HUES64 (cell line): ENCODE data around the gene TMEM213.

Experiments
- H3K27ac ChIP-seq: 2 replicates; pipeline ENCODE4 v1.7.0; 2013; ENCODE audit warnings: low read depth, low read length, inconsistent platforms
- H3K27me3 ChIP-seq: 2 replicates; pipeline ENCODE4 v1.6.1; 2013; ENCODE audit warnings: mild to moderate bottlenecking, low read length; ENCODE audit not compliant: insufficient read depth
- H3K36me3 ChIP-seq: 2 replicates; pipeline ENCODE4 v1.6.1; 2013; ENCODE audit warnings: mild to moderate bottlenecking, low read length; ENCODE audit not compliant: insufficient read depth
- H3K4me1 ChIP-seq: 2 replicates; pipeline ENCODE4 v1.6.1; 2013; ENCODE audit warnings: mild to moderate bottlenecking, low read length, moderate library complexity; ENCODE audit not compliant: insufficient read depth
- H3K4me3 ChIP-seq: 2 replicates; pipeline ENCODE4 v1.5.1; 2013; ENCODE audit warnings: mild to moderate bottlenecking, low read length, moderate library complexity
- H3K9ac ChIP-seq: 2 replicates; pipeline ENCODE4 v1.6.1; 2013; ENCODE audit warnings: mild to moderate bottlenecking, low read depth, low read length
- H3K9me3 ChIP-seq: 2 replicates; pipeline ENCODE4 v1.6.1; 2013; ENCODE audit warnings: low read depth, low read length; ENCODE audit not compliant: insufficient read depth
- WGBS: fragments of 150-250, 120-280 bp; methylation state at CpG from one replicate; pipeline ENCODE4 v1.1.7; 2013; ENCODE audit warnings: missing lambda C conversion rate; 5-methylcytosine and 5-hydroxymethylcytosine counted together

Gene TMEM213

GRCh38 chr7:138843632-138844580 lies 46.1 kb downstream of the TMEM213 start:
- Histone ChIP-seq H3K36me3 (peaks cover 15% of the 10 kb centered on the region), H3K4me3 (no peak overlapping the region), H3K9ac (no peak overlapping the region), H3K9me3 (no peaks in the 10 kb centered on the region), H3K27me3 (no peaks in the 10 kb centered on the region), H3K27ac (no peak overlapping the region), H3K4me1 (peaks cover 9% of the 10 kb centered on the region; the same call in 1 of the 2 replicates)
- WGBS: 91% methylated on average over 19 of the region's 20 CpGs

- Histone ChIP-seq H3K4me3 (no peak overlapping the region), H3K4me1 (peaks cover 9% of the 10 kb centered on the region; the same call in 1 of the 2 replicates), H3K27me3 (no peaks in the 10 kb centered on the region), H3K27ac (no peak overlapping the region), H3K9me3 (no peaks in the 10 kb centered on the region; the same call in 1 of the 2 replicates), H3K36me3 (peaks cover 25% of the 10 kb centered on the region), H3K9ac (no peak overlapping the region)
- WGBS: 93% methylated on average over 2 of the region's 2 CpGs
These were observed 47.9 kb downstream of the TMEM213 start for GRCh38 chr7:138845711-138846110.

DNA sequence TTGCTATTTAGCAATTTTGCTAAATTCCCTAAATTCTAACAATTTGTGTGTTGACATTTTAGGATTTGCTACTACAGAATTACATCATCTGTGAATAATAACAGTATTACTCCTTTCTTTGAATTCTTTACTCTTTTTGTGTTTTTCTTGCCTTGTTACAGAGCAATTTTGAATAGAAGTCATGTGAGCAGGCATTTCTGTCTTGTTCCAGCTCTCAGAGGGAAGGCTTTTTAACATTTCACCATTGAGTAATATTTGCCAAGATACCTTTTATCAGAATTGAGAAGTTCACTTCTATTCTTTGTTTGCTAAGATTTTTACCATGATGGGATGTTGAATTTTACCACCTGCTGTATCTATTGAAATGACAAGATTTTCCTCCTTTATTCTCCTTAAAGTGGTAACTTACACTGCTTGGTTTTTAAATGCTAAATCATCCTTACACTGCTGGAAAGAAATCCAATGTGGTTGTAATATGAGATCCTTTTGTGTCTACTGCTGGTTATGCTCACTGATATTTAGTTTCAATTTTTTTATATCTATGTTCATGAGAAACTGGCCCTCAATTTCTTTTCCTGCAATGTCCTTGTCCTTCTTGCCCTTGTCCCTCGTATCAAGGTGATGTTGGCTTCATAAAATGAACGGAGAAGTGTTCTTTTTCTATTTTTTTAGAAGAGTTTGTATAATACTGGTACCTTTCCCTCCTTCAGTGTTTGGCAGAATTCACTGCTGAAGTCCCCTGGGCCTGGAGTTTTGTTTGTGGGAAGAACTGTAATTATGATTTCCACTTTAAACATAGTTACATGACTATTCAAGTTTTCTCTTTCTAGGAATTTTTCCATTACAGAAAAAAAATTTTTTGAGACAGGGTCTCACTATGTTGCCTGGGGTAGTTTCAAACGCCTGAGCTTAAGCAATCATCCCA lies 50.5 kb downstream of the TMEM213 start:
- H3K9me3 ChIP-seq: no peaks in the 10 kb centered on the region; the same call in 1 of the 2 replicates
- peaks cover 7% of the 10 kb centered on the region for H3K4me1 ChIP-seq
- WGBS: 85% methylated on average over 3 of the region's 3 CpGs
- 0 out of 2 replicates have a peak overlapping the region, but pooled peaks have one; percentile 23 for H3K9ac ChIP-seq
- peaks cover 39% of the 10 kb centered on the region for H3K36me3 ChIP-seq
- H3K27me3 ChIP-seq: no peaks in the 10 kb centered on the region
- H3K4me3 ChIP-seq: no peak overlapping the region
- H3K27ac ChIP-seq: no peak overlapping the region

GRCh38 chr7:138849701-138850100 lies 51.9 kb downstream of the TMEM213 start:
- no peaks in the 10 kb centered on the region for H3K27me3 ChIP-seq
- 95% methylated on average over 4 of the region's 5 CpGs for WGBS
- H3K36me3 ChIP-seq: peaks cover 36% of the 10 kb centered on the region
- H3K27ac ChIP-seq: no peak overlapping the region
- H3K4me1 ChIP-seq: peaks cover 21% of the 10 kb centered on the region
- H3K9ac ChIP-seq: no peak overlapping the region
- H3K9me3 ChIP-seq: no peaks in the 10 kb centered on the region; the same call in 1 of the 2 replicates
- H3K4me3 ChIP-seq: no peak overlapping the region

DNA sequence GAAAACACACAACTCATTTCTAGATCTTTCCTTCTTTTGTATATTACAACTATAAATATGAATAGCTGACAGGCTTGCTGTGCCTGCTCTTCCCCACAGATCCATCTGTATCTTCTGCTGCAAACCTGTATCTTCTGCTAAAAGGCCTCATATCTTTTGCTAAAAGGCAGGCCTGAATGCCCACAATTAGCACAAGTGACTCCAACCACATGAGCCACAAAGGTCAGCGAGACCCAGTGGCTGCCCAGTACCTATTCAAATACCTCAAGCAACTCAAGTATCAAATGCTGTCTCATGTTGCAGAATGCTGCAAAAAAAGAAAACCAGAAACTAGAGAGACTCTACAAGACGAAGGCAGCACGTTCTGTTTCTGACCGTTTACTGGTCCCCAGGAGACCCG lies 54.7 kb downstream of the TMEM213 start:
- 93% methylated on average over 5 of the region's 5 CpGs for WGBS
- H3K36me3 ChIP-seq: peaks cover 43% of the 10 kb centered on the region
- no peaks in the 10 kb centered on the region; the same call in 1 of the 2 replicates for H3K9me3 ChIP-seq
- no peaks in the 10 kb centered on the region for H3K27me3 ChIP-seq
- no peak overlapping the region for H3K4me3 ChIP-seq
- H3K9ac ChIP-seq: no peak overlapping the region
- no peak overlapping the region for H3K27ac ChIP-seq
- peaks cover 25% of the 10 kb centered on the region for H3K4me1 ChIP-seq

GRCh38 chr7:138853448-138853847 lies 55.7 kb downstream of the TMEM213 start:
- Histone ChIP-seq H3K4me3 (no peak overlapping the region), H3K36me3 (peaks cover 45% of the 10 kb centered on the region), H3K9ac (no peak overlapping the region), H3K4me1 (peaks cover 20% of the 10 kb centered on the region), H3K27me3 (no peaks in the 10 kb centered on the region), H3K9me3 (no peaks in the 10 kb centered on the region; the same call in 1 of the 2 replicates), H3K27ac (peak overlapping the region; percentile 50; the same call in 1 of the 2 replicates)
- 100% methylated on average over 1 of the region's 3 CpGs for WGBS

GRCh38 chr7:138854115-138854645 lies 56.4 kb downstream of the TMEM213 start:
- Histone ChIP-seq H3K9me3 (no peaks in the 10 kb centered on the region; the same call in 1 of the 2 replicates), H3K36me3 (peaks cover 50% of the 10 kb centered on the region), H3K27me3 (no peaks in the 10 kb centered on the region), H3K27ac (peak overlapping the region; percentile 5; the same call in 1 of the 2 replicates), H3K9ac (no peak overlapping the region), H3K4me1 (peaks cover 19% of the 10 kb centered on the region), H3K4me3 (no peak overlapping the region)
- 84% methylated on average over 5 of the region's 5 CpGs for WGBS

DNA sequence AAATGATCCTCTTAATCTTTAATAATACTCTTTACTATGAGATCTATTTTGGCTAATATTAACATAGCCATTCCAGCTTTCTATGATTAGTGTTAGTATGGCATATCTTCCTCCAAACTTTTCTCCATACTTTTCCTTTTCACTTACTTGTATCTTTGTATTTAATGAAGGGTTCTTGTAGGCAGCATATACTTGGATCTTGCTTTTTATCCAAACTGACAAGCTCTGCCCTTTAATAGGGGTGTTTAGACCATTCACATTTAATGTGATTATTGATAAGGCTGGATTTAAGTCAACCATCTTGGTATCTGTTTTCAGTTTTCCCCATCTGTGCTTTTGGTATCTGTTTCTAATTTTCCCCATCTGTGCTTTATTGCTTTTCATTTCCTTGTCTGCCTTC lies 59.9 kb downstream of the TMEM213 start:
- H3K4me1 ChIP-seq: peaks cover 19% of the 10 kb centered on the region
- H3K27me3 ChIP-seq: no peaks in the 10 kb centered on the region
- no peak overlapping the region for H3K27ac ChIP-seq
- no peak overlapping the region for H3K4me3 ChIP-seq
- H3K36me3 ChIP-seq: peaks cover 44% of the 10 kb centered on the region
- H3K9ac ChIP-seq: no peak overlapping the region
- no peaks in the 10 kb centered on the region for H3K9me3 ChIP-seq

DNA sequence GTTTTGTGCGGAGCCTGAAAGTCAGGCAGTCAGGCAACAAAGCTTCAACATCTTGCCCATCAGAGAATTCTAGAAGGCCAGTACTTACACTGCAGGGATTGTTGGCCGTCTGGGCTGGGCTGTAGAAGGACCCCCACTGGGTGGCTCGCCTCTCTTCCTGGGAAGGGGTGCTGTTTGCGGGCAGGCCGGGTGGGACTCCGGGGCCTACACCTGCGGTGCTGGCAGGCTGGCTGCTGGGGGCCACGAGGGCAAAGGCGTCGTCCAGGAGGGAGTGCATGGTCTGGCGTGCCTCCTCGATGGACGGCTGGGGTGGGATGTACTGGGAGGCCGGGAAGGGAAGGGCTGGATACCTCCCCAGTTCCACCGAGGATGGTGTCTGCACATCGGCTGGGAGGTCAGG lies 63.3 kb downstream of the TMEM213 start:
- Histone ChIP-seq H3K36me3 (peaks cover 62% of the 10 kb centered on the region), H3K4me1 (no peaks in the 10 kb centered on the region), H3K9me3 (no peaks in the 10 kb centered on the region), H3K9ac (no peak overlapping the region), H3K27me3 (no peaks in the 10 kb centered on the region), H3K4me3 (no peak overlapping the region), H3K27ac (no peak overlapping the region)
- 94% methylated on average over 16 of the region's 16 CpGs for WGBS

- 93% methylated on average over 9 of the region's 9 CpGs for WGBS
These were observed 66.1 kb downstream of the TMEM213 start for GRCh38 chr7:138863931-138864330.

More at GRCh38 chr7:138863931-138864330, 66.1 kb downstream of the TMEM213 start:
- H3K27me3 ChIP-seq: no peaks in the 10 kb centered on the region
- no peak overlapping the region for H3K4me3 ChIP-seq
- peaks cover 64% of the 10 kb centered on the region for H3K36me3 ChIP-seq
- no peaks in the 10 kb centered on the region for H3K9me3 ChIP-seq
- no peak overlapping the region for H3K9ac ChIP-seq
- H3K27ac ChIP-seq: no peak overlapping the region
- no peaks in the 10 kb centered on the region for H3K4me1 ChIP-seq
